B cell (primary cell): ENCODE data around the gene GSTO2. TPM values are rescaled to one million over a fixed set of nuclear protein-coding genes. Genes with fewer than 3 reads are reported as not detected.

Experiments used
- ATAC-seq: fragments of 200-7000 bp; cut with Tn5 transposase; one replicate; pipeline ENCODE4 v1.10.0; 2021; ENCODE audit warnings: low read depth, mild to moderate bottlenecking, moderate number of reproducible peaks, moderate library complexity
- CTCF ChIA-PET: fragments of 350-600 bp; sonication (Branson Sonifier 250); formaldehyde crosslinking; loops from one replicate; lab custom pipeline; 2021; ENCODE audit warnings: antibody characterized with exemption, inconsistent platforms; lab: Charles Lee
- POLR2A ChIA-PET: fragments of 350-600 bp; sonication (Branson Sonifier 250); formaldehyde crosslinking; loops from one replicate; lab custom pipeline; 2021; ENCODE audit warnings: antibody characterized with exemption; lab: Charles Lee
- DNase-seq: peaks from one replicate; pipeline ENCODE4 v3.0.0; 2013
- H2AFZ ChIP-seq: 2 replicates; pipeline ENCODE4 v1.6.1; 2012; ENCODE audit warnings: mild to moderate bottlenecking, low read depth, low read length; ENCODE audit not compliant: insufficient read depth, poor library complexity, severe bottlenecking
- H3K27ac ChIP-seq, 2 donors: 1 replicate in 1 of 2; 2 replicates in 1 of 2; pipeline ENCODE4 v1.5.1; 2012 to 2013; ENCODE audit warnings: low read length in 2 of 2, mild to moderate bottlenecking in 2 of 2, moderate library complexity in 1 of 2
- H3K27me3 ChIP-seq, 4 experiments: fragments of 200-600 bp in 1 of 4; sonication (generic) in 1 of 4; replicated peaks in 1 of 4; 1 replicate in 2 of 4; 2 replicates in 2 of 4; pipeline versions ENCODE4 v1.6.1 to v1.7.0; 2013 to 2016; ENCODE audit warnings: low read length in 3 of 4, mild to moderate bottlenecking in 2 of 4, mixed read lengths in 1 of 4, moderate library complexity in 1 of 4; ENCODE audit not compliant: insufficient read depth in 4 of 4, control insufficient read depth in 3 of 4; ENCODE audit errors: control extremely low read depth in 1 of 4
- H3K36me3 ChIP-seq, 2 experiments: replicated peaks in 1 of 2; 1 replicate in 1 of 2; 2 replicates in 1 of 2; pipeline versions ENCODE4 v1.6.1 to v1.7.1; 2013; ENCODE audit warnings: low read length in 1 of 2; ENCODE audit not compliant: insufficient read depth in 2 of 2, control insufficient read depth in 1 of 2; ENCODE audit errors: control extremely low read depth in 1 of 2, extremely low read depth in 1 of 2
- H3K4me1 ChIP-seq, 2 donors: fragments of 200-600 bp in 1 of 2; sonication (generic) in 1 of 2; 1 replicate in 1 of 2; 2 replicates in 1 of 2; pipeline versions ENCODE4 v1.5.1 to v1.6.1; 2013 to 2017; ENCODE audit warnings: low read length in 2 of 2; ENCODE audit not compliant: control insufficient read depth in 2 of 2, insufficient read depth in 2 of 2
- H3K4me2 ChIP-seq: replicated peaks from 2 replicates; pipeline ENCODE3; 2012; ENCODE audit warnings: mild to moderate bottlenecking, low read depth, low read length; ENCODE audit not compliant: poor library complexity, severe bottlenecking
- H3K4me3 ChIP-seq, 5 experiments: fragments of 200-600 bp in 1 of 5; sonication (generic) in 1 of 5; 1 replicate in 3 of 5; 2 replicates in 2 of 5; pipeline versions ENCODE4 v1.5.1 to v1.7.0; 2011 to 2016; ENCODE audit warnings: low read length in 4 of 5, mild to moderate bottlenecking in 4 of 5, low read depth in 2 of 5, control low read depth in 1 of 5, moderate library complexity in 1 of 5; ENCODE audit not compliant: insufficient read depth in 1 of 5; ENCODE audit errors: control extremely low read depth in 1 of 5, extremely low read depth in 1 of 5
- H3K79me2 ChIP-seq: fragments of 200-600 bp; sonication (generic); one replicate; pipeline ENCODE4 v1.6.0; 2016; ENCODE audit warnings: low read length; ENCODE audit not compliant: control insufficient read depth, insufficient read depth
- H3K9ac ChIP-seq: fragments of 200-600 bp; sonication (generic); 2 replicates; pipeline ENCODE4 v1.6.1; 2017; ENCODE audit warnings: mild to moderate bottlenecking, low read length, moderate library complexity
- H3K9me3 ChIP-seq, 3 donors: one replicate each; pipeline versions ENCODE4 v1.6.1 to v1.7.1; 2013; ENCODE audit warnings: low read length in 2 of 3; ENCODE audit not compliant: control insufficient read depth in 2 of 3, insufficient read depth in 1 of 3; ENCODE audit errors: control extremely low read depth in 1 of 3
- H4K20me1 ChIP-seq: 2 replicates; pipeline ENCODE4 v1.6.0; 2012; ENCODE audit warnings: mild to moderate bottlenecking, low read length; ENCODE audit not compliant: insufficient read depth, control insufficient read depth, poor library complexity, severe bottlenecking
- H3K27ac Mint-ChIP-seq: one replicate; pipeline ENCODE4 v1.8.0; 2021; ENCODE audit warnings: mixed read lengths
- H3K27me3 Mint-ChIP-seq: one replicate; pipeline ENCODE4 v1.8.0; 2021; ENCODE audit warnings: mixed read lengths
- H3K4me1 Mint-ChIP-seq: one replicate; pipeline ENCODE4 v1.8.0; 2021; ENCODE audit warnings: mixed read lengths
- H3K4me3 Mint-ChIP-seq: one replicate; pipeline ENCODE4 v1.8.0; 2021; ENCODE audit warnings: mixed read lengths
- H3K9me3 Mint-ChIP-seq: one replicate; pipeline ENCODE4 v1.8.0; 2022; ENCODE audit warnings: mixed read lengths; ENCODE audit not compliant: insufficient read depth
- CTCF ChIP-seq: fragments of 200-600 bp; IDR thresholded peaks from one replicate; pipeline ENCODE4 v1.8.0; 2022; ENCODE audit warnings: antibody characterized with exemption, mild to moderate bottlenecking
- EZH2 ChIP-seq: IDR thresholded peaks from 2 replicates; pipeline ENCODE4 v1.6.1; 2012; ENCODE audit warnings: borderline replicate concordance, low read depth, mild to moderate bottlenecking, moderate library complexity, low read length; ENCODE audit not compliant: insufficient read depth, poor library complexity, severe bottlenecking
- WGBS: methylation state at CpG from one replicate; pipeline ENCODE4 v1.1.5; 2013; ENCODE audit warnings: missing lambda C conversion rate; ENCODE audit not compliant: insufficient coverage; 5-methylcytosine and 5-hydroxymethylcytosine counted together
- intact Hi-C: fragments of 100-400 bp; cut with micrococcal nuclease; formaldehyde crosslinking; loops from one replicate; pipeline ENCODE4 v1.10.0; 2022
- polyA plus RNA-seq: library from polyadenylated mRNA; depleted of rRNA; stranded (reverse); fragments of >200 nt; gene quantifications from 2 replicates; pipeline ENCODE4 v1.2.3, GENCODE V29; 2012
- total RNA-seq, 2 donors: library from RNA; stranded (reverse); fragments of 120-200 nt in 1 of 2; gene quantifications; 1 replicate in 1 of 2; 2 replicates in 1 of 2; pipeline versions ENCODE4 v1.2.3 to v1.2.4, GENCODE V29; 2013 to 2022

The GSTO2 gene
- total and polyA plus RNA-seq, 2 donors (not counting 1 experiment from before 2014, with no cell fraction given) = 0.16 to 0.89 TPM

DNA sequence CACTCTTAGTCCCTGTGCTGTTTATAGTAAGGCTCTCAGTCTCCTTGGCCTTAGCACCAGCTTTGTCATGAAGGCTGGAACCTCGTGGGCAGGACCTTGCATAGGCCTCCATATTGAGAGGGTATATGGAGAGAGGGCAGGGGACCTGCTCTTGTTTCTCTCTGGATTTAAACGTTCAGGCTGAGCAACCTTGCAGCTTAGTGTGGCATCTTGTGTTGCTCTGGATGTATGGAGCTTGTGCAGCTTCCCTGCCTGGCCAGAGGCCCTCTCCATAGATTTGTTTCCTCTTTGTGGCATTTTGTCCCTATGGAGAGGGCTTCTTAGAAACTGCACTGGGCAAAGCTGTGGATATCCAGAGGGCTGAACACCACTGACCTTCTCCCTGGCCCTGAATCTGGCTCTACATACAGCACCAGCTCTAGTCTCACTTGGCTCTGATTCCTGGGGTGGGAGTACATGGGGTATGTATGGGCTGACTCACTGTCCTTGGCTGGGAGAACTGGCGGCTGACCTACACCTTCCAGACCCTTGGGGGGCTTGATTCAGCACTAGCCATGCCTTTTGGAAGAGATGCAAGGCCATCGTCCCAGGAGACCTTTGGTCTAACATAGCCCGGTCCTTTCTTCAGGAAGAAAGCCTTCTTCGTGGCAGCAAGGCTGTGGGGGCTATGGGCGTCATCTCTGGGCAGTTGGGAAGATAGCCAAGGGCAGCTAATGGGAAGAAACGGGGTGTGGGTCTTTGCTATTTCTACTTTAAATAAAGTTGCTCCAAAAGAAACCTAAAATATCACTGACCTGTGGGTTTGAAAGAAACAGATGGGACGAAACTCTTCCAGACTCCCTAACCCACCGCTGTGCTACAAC is 38.8 kb downstream of the GSTO2 start:
- DNase-seq (no peak), ATAC-seq (no peak)
- intact Hi-C loops = no loop called here
- H3K36me3 ChIP-seq = peaks cover 0 to 21% of the 10 kb centered on the region in 2 experiments
- H3K4me3 Mint-ChIP-seq = no peak overlapping the region
- H3K4me2 ChIP-seq = peak overlapping the region; percentile 9
- H4K20me1 ChIP-seq = peaks cover 32% of the 10 kb centered on the region
- H3K27ac ChIP-seq = peak overlapping the region in 1 of 2 donors; percentile 49
- no peak overlapping the region for H3K9ac ChIP-seq
- 88% methylated on average over 5 of the region's 10 CpGs for WGBS
- H3K4me3 ChIP-seq = no peak overlapping the region
- H3K27ac Mint-ChIP-seq = peak overlapping the region; percentile 76
- H3K9me3 Mint-ChIP-seq = no peaks in the 10 kb centered on the region
- no peaks in the 10 kb centered on the region for H3K9me3 ChIP-seq
- no peaks in the 10 kb centered on the region for H3K27me3 ChIP-seq
- TF ChIP-seq EZH2 (no peak), CTCF (no peak)
- peaks cover 13 to 21% of the 10 kb centered on the region in 2 donors for H3K4me1 ChIP-seq
- H2AFZ ChIP-seq = no peak overlapping the region
- H3K27me3 Mint-ChIP-seq = no peaks in the 10 kb centered on the region
- POLR2A ChIA-PET = interaction anchor here (0.8 kb wide), 1 partner anchor 38 kb away, joined by 6 read pairs; no protein-coding TSS in a partner anchor
- peaks cover 23% of the 10 kb centered on the region for H3K4me1 Mint-ChIP-seq
- no peaks in the 10 kb centered on the region for H3K79me2 ChIP-seq
- CTCF ChIA-PET = interaction anchor here (1.3 to 23.3 kb wide), 6 partner anchors 9 to 40 kb away, joined by 5 to 594 read pairs (median 84); partner anchors contain the start of genes CFAP58 and ITPRIP

GRCh38 chr10:104308439-104308903 is 39.5 kb downstream of the GSTO2 start:
- TF ChIP-seq CTCF (no peak), EZH2 (no peak)
- Histone ChIP-seq H3K9ac (no peak overlapping the region), H3K36me3 (peaks cover 0 to 28% of the 10 kb centered on the region in 2 experiments), H4K20me1 (peaks cover 39% of the 10 kb centered on the region), H3K27ac (peak overlapping the region in 1 of 2 donors; percentile 49), H2AFZ (no peak overlapping the region), H3K4me1 (peaks cover 13 to 21% of the 10 kb centered on the region in 2 donors), H3K4me3 (no peak overlapping the region), H3K27me3 (no peaks in the 10 kb centered on the region), H3K9me3 (no peaks in the 10 kb centered on the region), H3K79me2 (no peaks in the 10 kb centered on the region), H3K4me2 (peak overlapping the region; percentile 9)
- peaks cover 23% of the 10 kb centered on the region for H3K4me1 Mint-ChIP-seq
- H3K4me3 Mint-ChIP-seq = no peak overlapping the region
- ATAC-seq = no peak
- DNase-seq = no peak
- peak overlapping the region; percentile 76 for H3K27ac Mint-ChIP-seq
- 11% methylated on average over 4 of the region's 4 CpGs for WGBS
- ChIA-PET POLR2A (no interaction called here), CTCF (interaction anchor here (3.7 to 23.3 kb wide), 5 partner anchors 11 to 40 kb away, joined by 42 to 594 read pairs (median 108); partner anchors contain the start of genes CFAP58 and ITPRIP)
- intact Hi-C loops = no loop called here
- no peaks in the 10 kb centered on the region for H3K27me3 Mint-ChIP-seq
- no peaks in the 10 kb centered on the region for H3K9me3 Mint-ChIP-seq
